ENCODE measurements around the gene MRPL55.

- TF ChIP-seq JUND (CRISPR knock-in tag; IDR thresholded peaks at IDR 0.05): no peak
- no peak for TF ChIP-seq CBFB (CRISPR knock-in tag; IDR thresholded peaks at IDR 0.05)
- no peak for TF ChIP-seq RBM22 (optimal IDR thresholded peaks at IDR 0.05; ENCODE audit: low read length)
- TF ChIP-seq CTCF (CRISPR knock-in tag; IDR thresholded peaks at IDR 0.05): no peak
Measured at GRCh38 chr1:228147768-228148167, 38.7 kb upstream of the MRPL55 start.

All from HepG2 (cell line).